WERI-Rb-1 (cell line): ENCODE measurements around the gene ASIC4.

Experiments
- DNase-seq: peaks from one replicate; pipeline ENCODE4 v3.0.0-alpha.2; 2020
- H3K27ac ChIP-seq: fragments of 250-450 bp; sonication (Bioruptor Pico); 2 replicates; pipeline ENCODE4 v1.5.1; 2020; ENCODE audit warnings: mild to moderate bottlenecking, moderate library complexity
- H3K27me3 ChIP-seq: fragments of 250-450 bp; sonication (Bioruptor Pico); 2 replicates; pipeline ENCODE4 v1.5.1; 2021; ENCODE audit warnings: mild to moderate bottlenecking, low read depth, moderate library complexity; ENCODE audit not compliant: insufficient read depth, severe bottlenecking
- H3K36me3 ChIP-seq: fragments of 250-450 bp; sonication (Bioruptor Pico); 2 replicates; pipeline ENCODE4 v1.5.1; 2020; ENCODE audit warnings: mild to moderate bottlenecking, moderate library complexity
- H3K4me3 ChIP-seq: 2 replicates; pipeline ENCODE4 v1.5.1; 2011; ENCODE audit warnings: low read depth, mild to moderate bottlenecking, control low read depth, low read length
- H3K9me3 ChIP-seq: fragments of 250-450 bp; sonication (Bioruptor Pico); 2 replicates; pipeline ENCODE4 v1.5.1; 2021; ENCODE audit warnings: mild to moderate bottlenecking, moderate library complexity; ENCODE audit not compliant: severe bottlenecking
- TF ChIP-seq, protein P1 (sequence below): IDR thresholded peaks from 2 replicates; pipeline ENCODE4 v1.5.1; 2011; ENCODE audit warnings: low read depth, mild to moderate bottlenecking, control low read depth, inconsistent platforms, low read length

Gene ASIC4

GRCh38 chr2:219473511-219473910 is 40.8 kb upstream of the ASIC4 start:
- TF ChIP-seq, protein P1, sequence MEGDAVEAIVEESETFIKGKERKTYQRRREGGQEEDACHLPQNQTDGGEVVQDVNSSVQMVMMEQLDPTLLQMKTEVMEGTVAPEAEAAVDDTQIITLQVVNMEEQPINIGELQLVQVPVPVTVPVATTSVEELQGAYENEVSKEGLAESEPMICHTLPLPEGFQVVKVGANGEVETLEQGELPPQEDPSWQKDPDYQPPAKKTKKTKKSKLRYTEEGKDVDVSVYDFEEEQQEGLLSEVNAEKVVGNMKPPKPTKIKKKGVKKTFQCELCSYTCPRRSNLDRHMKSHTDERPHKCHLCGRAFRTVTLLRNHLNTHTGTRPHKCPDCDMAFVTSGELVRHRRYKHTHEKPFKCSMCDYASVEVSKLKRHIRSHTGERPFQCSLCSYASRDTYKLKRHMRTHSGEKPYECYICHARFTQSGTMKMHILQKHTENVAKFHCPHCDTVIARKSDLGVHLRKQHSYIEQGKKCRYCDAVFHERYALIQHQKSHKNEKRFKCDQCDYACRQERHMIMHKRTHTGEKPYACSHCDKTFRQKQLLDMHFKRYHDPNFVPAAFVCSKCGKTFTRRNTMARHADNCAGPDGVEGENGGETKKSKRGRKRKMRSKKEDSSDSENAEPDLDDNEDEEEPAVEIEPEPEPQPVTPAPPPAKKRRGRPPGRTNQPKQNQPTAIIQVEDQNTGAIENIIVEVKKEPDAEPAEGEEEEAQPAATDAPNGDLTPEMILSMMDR = no peak
- Histone ChIP-seq H3K9me3 (no peaks in the 10 kb centered on the region), H3K4me3 (no peak overlapping the region), H3K36me3 (peaks cover 5% of the 10 kb centered on the region), H3K27me3 (no peaks in the 10 kb centered on the region), H3K27ac (no peak overlapping the region)
- DNase-seq = no peak

DNA sequence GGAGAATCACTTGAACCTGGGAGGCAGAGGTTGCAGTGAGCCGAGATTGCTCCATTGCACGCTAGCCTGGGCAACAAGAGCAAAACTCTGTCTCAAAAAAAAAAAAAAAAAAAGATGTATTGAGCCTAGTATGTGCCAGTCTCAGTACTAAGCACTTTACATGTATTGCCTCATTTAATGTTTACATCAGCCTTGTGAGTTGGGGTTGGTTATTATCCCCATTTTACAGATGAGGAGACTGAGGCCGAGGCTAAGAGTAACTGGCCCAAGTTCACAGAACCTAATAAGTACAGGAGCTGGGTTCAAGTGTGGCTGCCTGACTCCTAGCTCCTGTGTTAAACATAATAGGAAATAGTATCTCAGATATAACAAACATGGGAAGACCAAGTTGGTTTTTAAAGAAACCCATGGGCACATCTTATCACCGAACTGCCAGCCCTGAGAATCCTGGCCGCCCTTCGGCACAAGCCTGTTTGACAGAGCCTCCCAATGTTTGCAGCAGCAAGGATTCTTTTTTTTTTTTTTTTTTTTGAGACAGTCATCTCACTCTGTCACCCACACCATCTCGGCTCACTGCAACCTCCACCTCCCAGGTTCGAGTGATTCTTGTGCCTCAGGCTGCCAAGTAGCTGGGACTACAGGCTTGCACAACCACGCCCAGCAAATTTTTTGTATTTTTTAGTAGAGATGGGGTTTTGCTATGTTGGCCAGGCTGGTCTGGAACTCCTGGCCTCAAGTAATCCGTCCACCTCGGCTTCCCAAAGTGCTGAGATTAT is 39.8 kb upstream of the ASIC4 start:
- no peaks in the 10 kb centered on the region for H3K9me3 ChIP-seq
- no peak for DNase-seq
- H3K27ac ChIP-seq = no peak overlapping the region

DNA sequence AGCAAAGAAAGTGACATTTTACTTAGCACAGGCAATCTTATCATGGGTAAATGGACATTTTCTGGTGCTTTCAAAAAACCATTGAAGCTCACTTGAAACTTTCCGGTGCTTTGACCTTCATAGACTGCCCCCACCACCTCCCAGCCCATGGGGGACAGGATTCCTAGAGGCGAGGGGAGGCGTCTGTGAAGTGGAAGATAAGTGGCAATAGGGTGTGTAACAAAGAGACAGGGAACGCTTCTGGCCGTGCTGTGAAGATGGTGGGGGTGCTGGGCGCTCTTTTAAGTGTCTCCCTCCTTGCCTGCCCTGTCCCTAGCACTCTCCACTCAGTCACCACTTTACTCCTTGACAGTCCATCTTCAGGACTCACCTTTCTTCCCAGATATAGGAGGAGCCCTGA is 39.0 kb upstream of the ASIC4 start:
- H3K4me3 ChIP-seq = no peak overlapping the region
- TF ChIP-seq, protein P1 = no peak
- no peak for DNase-seq

More for the DNA sequence above, 39.8 kb upstream of the ASIC4 start:
- H3K4me3 ChIP-seq = no peak overlapping the region
- H3K36me3 ChIP-seq = peaks cover 5% of the 10 kb centered on the region
- TF ChIP-seq, protein P1 = no peak
- H3K27me3 ChIP-seq = no peaks in the 10 kb centered on the region

GRCh38 chr2:219475697-219476651 is 38.3 kb upstream of the ASIC4 start:
- TF ChIP-seq, protein P1 = peak; percentile 89
- H3K9me3 ChIP-seq = no peaks in the 10 kb centered on the region
- no peaks in the 10 kb centered on the region for H3K27me3 ChIP-seq
- peak overlapping the region; percentile 40; the same call in 1 of the 2 replicates for H3K27ac ChIP-seq
- no peaks in the 10 kb centered on the region; the same call in 1 of the 2 replicates for H3K36me3 ChIP-seq
- peak; percentile 82 for DNase-seq
- H3K4me3 ChIP-seq = peak overlapping the region; percentile 41

More for the DNA sequence above, 39.0 kb upstream of the ASIC4 start:
- no peaks in the 10 kb centered on the region for H3K27me3 ChIP-seq
- H3K36me3 ChIP-seq = no peaks in the 10 kb centered on the region; the same call in 1 of the 2 replicates
- H3K9me3 ChIP-seq = no peaks in the 10 kb centered on the region
- no peak overlapping the region for H3K27ac ChIP-seq

GRCh38 chr2:219476652-219477151 is 37.6 kb upstream of the ASIC4 start:
- no peaks in the 10 kb centered on the region for H3K27me3 ChIP-seq

More at GRCh38 chr2:219476652-219477151, 37.6 kb upstream of the ASIC4 start:
- Histone ChIP-seq H3K4me3 (peak overlapping the region; percentile 41), H3K27ac (peak overlapping the region; percentile 40), H3K36me3 (no peaks in the 10 kb centered on the region; the same call in 1 of the 2 replicates), H3K9me3 (no peaks in the 10 kb centered on the region)
- TF ChIP-seq, protein P1 = no peak
- peak; percentile 69 for DNase-seq
